GM18511 (cell line): ENCODE measurements around the gene ADORA1.

Experiments
- ATAC-seq: cut with Tn5 transposase; IDR thresholded peaks from one replicate; pipeline ENCODE4 v1.9.1; 2021; ENCODE audit warnings: mild to moderate bottlenecking, moderate library complexity; ENCODE audit not compliant: unreplicated experiment

ADORA1 gene

GRCh38 chr1:203210350-203210749 lies 82.8 kb downstream of the ADORA1 start:
- ATAC-seq, result no peak

DNA sequence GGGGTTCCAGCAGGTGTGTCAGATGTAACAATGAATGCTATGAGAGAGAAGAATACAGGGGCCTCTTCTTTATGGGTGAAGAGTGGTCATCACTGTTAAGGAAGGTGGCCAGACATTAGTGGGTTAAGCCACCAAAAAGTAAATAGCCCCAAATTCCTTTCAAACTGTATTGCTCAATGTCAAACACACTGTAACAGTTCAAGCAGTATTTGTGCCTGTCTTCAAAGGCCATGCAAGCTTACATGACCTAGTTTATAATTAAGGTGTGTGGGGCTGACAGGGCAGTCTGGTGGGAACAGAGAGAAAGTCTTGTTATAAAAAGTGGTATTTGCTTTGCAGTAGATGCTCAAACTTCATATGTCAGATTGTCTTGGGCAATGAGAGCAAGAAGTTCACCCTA lies 83.5 kb downstream of the ADORA1 start:
- no peak for ATAC-seq

DNA sequence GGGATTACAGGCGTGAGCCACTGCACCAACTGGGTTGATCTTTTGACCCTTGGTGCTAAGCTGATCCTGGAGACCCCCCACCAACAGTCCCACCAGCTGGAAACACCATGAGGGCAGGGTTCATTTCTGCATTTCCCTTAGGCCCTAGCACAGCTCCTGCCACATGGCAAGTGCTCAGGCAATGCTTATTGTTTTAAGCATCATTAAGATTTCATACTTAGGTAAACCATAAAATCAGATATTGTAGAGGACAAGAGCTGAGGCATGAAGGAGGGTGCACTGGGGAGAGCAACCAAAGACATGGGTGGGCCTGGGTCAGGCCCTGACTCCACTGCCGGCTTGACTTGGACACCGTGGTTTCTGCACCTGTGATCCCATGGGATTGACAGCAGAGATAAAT lies 84.3 kb downstream of the ADORA1 start:
- no peak for ATAC-seq

GRCh38 chr1:203213126-203213525 lies 85.6 kb downstream of the ADORA1 start:
- ATAC-seq, result no peak

- ATAC-seq, result no peak
Measured at GRCh38 chr1:203214871-203215270, 87.3 kb downstream of the ADORA1 start.

GRCh38 chr1:203215573-203215972 lies 88.0 kb downstream of the ADORA1 start:
- no peak for ATAC-seq

DNA sequence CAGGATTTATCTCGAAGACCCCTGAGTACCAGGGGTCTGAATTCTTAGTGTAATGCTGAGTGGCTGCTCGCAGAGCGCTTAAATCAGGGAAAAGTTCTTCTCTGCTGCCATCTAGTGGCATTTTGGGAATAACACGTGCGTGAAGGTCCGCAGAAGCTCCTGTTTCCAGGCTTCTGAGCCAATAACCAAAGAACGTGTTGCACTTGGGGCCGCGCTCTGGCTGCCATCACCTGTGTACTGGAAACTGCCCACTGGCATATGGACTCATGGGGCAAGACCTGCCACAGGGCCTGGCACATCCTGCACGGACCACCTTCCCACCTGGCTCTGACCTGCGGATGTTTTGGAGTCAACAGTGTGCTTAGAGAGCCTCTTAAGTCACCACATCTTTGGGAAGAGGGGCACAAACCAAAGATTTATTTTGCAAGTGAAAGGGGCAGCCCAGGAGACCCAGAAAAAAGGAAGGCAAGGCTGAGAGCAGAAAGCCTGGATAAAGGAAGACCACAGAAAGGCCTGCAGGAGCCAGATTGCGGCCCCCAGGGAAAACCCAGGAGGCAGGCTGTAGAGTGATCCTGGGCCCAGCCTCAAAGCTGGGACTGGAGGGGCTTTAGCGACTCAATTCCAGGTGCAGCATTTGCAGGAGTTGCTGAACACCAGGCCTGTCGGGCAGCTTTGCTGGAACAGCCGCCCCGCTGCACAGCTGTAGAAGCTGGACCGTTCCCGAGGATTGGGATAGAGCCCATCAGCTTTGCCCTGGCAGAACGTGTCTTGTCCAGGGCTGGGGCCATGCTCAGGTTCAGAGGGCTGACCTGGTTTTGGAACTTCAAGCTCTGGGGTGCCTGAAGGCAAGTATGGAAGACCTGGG lies 89.0 kb downstream of the ADORA1 start:
- no peak for ATAC-seq
